Measurements from ENCODE around the gene RRP1.

Gene RRP1

DNA sequence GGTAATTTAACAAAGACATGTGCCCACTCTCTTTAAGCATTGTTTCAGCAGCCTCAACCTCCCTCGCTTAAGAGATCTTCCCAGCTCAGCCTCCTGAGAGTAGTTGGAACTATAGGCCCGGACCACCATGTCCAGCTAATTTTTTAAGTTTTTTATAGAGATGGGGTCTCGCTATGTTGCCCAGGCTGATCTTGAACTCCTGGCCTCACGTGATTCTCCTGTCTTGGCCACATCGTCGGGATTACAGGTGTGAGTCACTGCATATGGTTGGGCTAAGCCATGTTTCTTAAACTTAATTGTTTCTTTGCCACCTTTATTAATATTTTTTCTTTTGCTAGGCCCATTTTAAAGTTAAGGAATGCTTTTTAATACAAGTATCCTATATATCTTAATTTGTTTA is 57.1 kb downstream of the RRP1 start:
- no peak for DNase-seq

DNA sequence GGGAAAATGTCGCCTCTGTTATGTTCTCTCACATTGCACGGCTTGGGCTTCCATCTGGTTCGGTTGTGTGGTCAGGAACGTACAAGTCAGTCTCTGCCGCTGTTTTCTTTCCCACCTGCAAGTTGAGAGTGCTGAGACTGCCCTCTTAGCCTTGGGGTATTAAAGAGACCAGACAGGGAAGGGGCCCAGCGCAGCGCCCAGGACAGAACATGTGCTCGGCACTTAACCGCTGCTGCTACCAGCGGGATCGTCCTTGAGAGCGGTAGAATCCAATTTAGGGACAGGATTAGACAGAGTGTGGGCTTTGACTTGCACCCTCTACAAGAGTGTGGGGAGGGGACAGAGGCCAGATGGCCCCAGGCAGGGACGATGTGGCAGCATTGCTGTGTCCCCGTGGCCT is 57.9 kb downstream of the RRP1 start:
- no peak for DNase-seq

DNA sequence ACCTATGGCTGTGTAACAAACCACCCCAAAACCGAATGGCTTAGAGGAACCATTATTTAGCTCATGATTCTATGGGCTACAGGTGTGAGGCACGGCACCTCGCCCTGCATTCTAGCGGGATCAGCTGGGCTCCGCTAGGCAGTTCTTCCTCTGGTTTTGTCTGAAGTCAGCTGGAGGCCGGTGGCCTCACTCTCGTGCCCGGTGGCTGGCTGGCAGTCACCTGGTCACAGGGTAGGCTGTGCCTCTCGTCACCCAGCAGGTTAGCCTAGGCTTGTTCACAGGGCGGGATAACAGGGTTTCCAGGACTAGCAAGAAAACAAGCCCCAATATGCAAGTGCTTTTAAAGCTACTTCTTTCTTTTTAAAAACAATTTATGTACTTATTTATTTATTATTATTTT is 59.4 kb downstream of the RRP1 start:
- DNase-seq = no peak

DNA sequence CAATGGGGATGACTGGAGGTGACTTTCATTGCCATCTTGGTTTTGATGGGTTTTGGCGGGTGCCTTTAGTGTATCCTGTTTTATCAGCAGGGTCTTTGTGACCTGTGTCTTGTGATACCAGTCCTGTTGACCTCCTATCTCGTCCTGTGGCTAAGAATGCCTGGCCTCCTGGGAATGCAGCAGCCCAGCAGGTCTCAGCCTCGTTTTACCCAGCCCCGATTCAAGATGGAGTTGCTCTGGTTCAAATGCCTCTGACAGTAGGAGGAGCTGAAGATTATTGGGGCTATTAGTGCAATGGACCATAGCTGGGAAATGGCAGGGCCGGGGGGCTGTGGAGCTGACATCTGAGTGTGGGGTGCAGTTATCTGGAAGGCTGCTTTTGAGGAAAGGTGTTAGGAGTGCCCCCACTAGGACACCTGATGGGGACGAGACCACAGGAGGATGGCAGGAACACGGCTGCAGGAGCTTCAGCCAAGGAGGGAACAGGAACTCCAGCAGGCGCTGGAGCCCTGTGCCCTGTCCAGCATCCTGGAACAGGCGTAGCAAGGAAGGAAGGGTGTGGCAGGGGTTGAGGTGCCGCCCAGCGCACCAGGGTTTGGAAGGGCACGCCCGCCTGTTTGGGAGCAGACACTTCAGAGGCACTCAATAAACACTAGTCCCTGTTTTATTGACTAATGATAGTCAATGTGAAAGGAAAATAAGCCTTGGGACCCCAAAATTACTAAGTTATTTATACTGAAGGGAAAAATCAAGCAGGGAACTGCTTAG is 60.3 kb downstream of the RRP1 start:
- DNase-seq = no peak

DNA sequence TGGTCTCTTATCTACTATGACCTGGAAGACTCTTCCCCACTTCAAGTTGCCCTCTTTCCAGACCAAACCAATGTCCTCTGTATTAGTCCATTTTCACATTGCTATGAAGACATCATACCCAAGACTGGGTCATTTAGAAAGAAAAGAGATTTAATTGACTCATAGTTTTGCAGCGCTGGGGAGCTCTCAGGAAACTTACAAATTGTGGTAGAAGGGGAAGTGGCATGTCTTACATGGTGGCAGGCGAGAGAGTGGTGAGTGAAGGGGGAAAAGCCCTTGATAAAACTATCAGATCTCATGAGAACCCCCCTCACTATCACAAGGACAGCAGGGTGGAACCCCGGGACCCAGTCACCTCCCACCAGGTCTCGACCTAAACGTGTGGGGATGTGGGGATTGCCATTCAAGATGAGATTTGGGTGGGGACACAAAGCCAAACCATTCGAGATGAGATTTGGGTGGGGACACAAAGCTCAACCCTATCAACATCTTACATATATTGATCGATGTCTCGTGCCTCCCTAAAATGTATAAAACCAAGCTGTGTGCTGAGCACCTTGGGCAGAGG is 61.4 kb downstream of the RRP1 start:
- DNase-seq = no peak

DNA sequence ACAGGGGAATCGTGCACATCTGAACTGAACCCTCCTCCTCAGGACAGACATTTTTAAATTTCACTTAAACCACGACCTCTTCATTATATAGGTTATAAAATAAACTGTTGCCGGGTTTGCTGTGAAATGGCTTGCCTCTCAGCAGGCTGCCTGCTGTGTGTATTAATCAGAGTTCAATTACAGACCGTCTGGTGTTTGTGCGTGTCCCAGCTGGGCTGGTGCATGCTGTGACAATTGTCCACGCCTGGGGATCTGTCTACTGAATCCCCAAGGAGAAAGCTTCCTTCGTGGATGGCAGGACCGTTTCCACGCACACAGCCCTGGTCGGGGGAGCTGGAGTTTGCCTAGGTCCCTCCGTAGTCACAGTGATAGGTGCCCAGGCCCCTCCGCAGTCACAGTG is 62.2 kb downstream of the RRP1 start:
- DNase-seq = no peak

DNA sequence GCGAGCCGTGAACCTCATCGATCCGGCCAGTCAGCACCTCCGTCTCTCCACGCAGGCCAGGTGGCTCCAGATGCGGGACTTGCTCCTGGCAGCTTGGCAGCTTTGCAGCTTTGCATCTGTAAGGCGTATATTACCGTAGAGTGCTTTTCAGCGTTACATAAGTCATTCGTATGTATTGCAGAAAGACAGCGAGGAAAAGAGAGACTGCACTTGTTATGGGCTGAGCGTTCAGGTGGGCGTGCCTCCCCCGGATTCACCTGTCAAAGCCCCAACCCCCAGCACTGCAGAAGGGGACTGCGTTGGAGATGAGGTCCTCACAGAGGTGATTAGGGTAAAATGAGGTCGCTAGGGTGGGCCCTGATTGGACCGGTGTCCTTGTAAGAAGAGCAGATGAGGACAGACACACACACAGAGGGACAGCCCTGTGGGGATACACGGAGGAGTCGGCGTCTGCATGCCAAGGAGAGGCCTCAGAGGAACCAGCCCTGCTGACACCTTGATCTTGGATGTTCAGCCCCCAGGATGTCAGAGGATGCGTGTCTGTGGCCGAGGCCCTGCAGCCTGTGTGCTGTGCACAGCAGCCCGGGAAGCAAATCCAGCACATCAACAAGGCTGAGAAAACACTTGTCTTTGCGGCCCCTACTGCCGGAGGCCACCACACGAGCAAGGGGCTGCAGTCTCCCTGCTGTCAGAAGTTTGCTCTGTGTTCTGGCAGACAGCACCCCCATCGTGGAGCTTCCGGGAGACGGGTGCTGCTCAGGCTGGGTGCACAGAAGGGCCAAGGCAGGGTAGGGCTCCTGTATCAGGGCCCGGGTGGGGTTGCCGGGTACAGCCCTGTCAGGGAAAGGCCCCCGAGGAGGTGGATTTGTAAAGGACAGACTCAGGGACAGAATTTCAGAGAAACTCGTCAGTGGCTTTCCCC is 64.7 kb downstream of the RRP1 start:
- no peak for DNase-seq

All from activated CD8-positive, alpha-beta memory T cell treated with anti-CD3 and anti-CD28 coated beads for 24 hours (primary cell).